Measurements from ENCODE around the gene ASPDH. TPM values are rescaled to one million over a fixed set of nuclear protein-coding genes. Genes with fewer than 3 reads are reported as not detected.
A peak's percentile ranks its signal among the peaks of the same experiment; 100 is the strongest.

ASPDH gene
- total RNA-seq, 1 donor from 2014 or later, result not detected

DNA sequence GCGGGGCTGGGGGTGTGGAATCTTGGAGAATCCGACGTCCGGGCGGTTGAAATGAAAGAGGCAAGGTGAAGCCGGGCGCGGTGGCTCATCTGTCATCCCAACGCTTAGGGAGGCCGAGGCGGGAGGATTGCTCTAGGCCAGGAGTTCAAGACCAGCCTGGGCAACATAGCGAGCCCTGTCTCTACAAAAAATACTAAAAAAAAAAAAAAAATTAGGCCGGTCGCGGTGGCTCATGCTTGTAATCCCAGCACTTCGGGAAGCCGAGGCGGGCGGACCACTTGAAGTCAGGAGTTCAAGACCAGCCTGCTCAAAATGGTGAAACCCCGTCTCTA, 36.8 kb downstream of the ASPDH start:
- no peak for DNase-seq (ENCODE audit: low read depth)
- H2AFZ ChIP-seq (ENCODE audit: low read depth, low read length), result peak overlapping the region; percentile 99
- no peaks in the 10 kb centered on the region for H3K36me3 ChIP-seq (ENCODE audit: insufficient read depth, low read length)
- peaks cover 25% of the 10 kb centered on the region for H3K79me2 ChIP-seq (ENCODE audit: insufficient read depth, low read length)
- peaks cover 27% of the 10 kb centered on the region for H3K9me3 Mint-ChIP-seq (ENCODE audit: unreplicated experiment)
- peak overlapping the region; percentile 97 for H3K9ac ChIP-seq (ENCODE audit: low read length)
- H3K4me1 ChIP-seq (ENCODE audit: insufficient read depth, low read length), result peaks cover 5% of the 10 kb centered on the region
- H3K4me3 ChIP-seq (ENCODE audit: insufficient read depth, low read depth, low read length), result peak overlapping the region; percentile 98
- TF ChIP-seq EZH2 (IDR thresholded peaks at IDR 0.05; ENCODE audit: insufficient read depth, low read length) (no peak), CTCF (IDR thresholded peaks at IDR 0.05; ENCODE audit: insufficient read depth, low read depth, low read length) (no peak)
- peak overlapping the region; percentile 98 for H3K4me2 ChIP-seq (ENCODE audit: low read length)
- peaks cover 20% of the 10 kb centered on the region for H4K20me1 ChIP-seq (ENCODE audit: insufficient read depth, low read length)
- no peaks in the 10 kb centered on the region for H3K27me3 Mint-ChIP-seq (ENCODE audit: low read depth, unreplicated experiment)
- no peak overlapping the region for H3K4me3 Mint-ChIP-seq (ENCODE audit: unreplicated experiment)
- no peaks in the 10 kb centered on the region for H3K27me3 ChIP-seq (ENCODE audit: insufficient read depth, low read length)
- no peak overlapping the region for H3K27ac Mint-ChIP-seq (ENCODE audit: unreplicated experiment)
- H3K4me1 Mint-ChIP-seq (ENCODE audit: low read depth, unreplicated experiment), result no peaks in the 10 kb centered on the region
- peak overlapping the region; percentile 70 for H3K27ac ChIP-seq (ENCODE audit: low read depth, low read length)
- FAIRE-seq, result no peak
- no peaks in the 10 kb centered on the region for H3K36me3 Mint-ChIP-seq (ENCODE audit: low read depth, unreplicated experiment)
- no peaks in the 10 kb centered on the region for H3K9me3 ChIP-seq (ENCODE audit: insufficient read depth, low read depth, low read length)

DNA sequence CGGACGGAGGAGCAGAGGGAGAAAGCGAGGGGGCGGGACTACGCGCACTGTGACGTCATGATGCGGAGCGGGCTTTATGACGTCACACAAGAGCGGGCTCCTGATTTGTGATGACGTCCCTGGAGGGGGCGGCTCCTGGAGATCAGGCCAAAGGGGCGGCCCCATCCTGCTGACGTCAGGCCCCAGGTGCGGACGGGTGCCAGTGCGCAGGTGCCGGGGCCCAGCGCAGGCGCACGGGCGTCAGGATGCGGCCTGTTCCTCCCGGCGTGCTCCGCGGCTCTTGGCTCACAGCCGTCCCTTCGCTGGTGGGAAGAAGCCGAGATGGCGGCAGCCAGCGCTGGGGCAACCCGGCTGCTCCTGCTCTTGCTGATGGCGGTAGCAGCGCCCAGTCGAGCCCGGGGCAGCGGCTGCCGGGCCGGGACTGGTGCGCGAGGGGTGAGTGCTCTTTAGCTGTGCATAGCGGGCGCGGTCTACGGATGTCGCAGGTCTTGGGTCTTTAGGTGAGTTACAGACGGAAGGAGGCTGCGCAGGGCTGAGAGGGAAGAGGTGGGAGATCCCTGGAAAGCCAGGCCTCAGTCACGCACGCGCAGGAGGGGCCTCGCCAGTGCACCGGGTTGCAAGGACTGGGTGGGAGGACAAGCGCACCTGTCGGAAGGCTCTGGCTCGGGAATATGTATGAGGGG, 37.3 kb downstream of the ASPDH start, which contains the start of the genes EMC10 and GARIN5A:
Gene EMC10, plus strand, starts transcription at position 284 of the 683 bp plus-strand sequence. Its CDS starts 38 bp downstream, at position 322.
Gene GARIN5A, minus strand, starts transcription at position 625 of the 683 bp plus-strand sequence. Its CDS starts 460 bp downstream, at position 165.
- FAIRE-seq, result no peak

More for the DNA sequence above, 37.3 kb downstream of the ASPDH start, which contains the start of the genes EMC10 and GARIN5A:
- H2AFZ ChIP-seq (ENCODE audit: low read depth, low read length), result peak within 1 kb of the TSS; percentile 99
- H3K4me1 ChIP-seq (ENCODE audit: insufficient read depth, low read length), result peaks cover 5% of the 10 kb centered on the region
- peak; percentile 82 for DNase-seq (ENCODE audit: low read depth)
- Mint-ChIP-seq H3K4me1 (ENCODE audit: low read depth, unreplicated experiment) (no peaks in the 10 kb centered on the region), H3K36me3 (ENCODE audit: low read depth, unreplicated experiment) (no peaks in the 10 kb centered on the region), H3K27ac (ENCODE audit: unreplicated experiment) (no peak within 1 kb of the TSS), H3K9me3 (ENCODE audit: unreplicated experiment) (peaks cover 28% of the 10 kb centered on the region), H3K4me3 (ENCODE audit: unreplicated experiment) (no peak within 1 kb of the TSS), H3K27me3 (ENCODE audit: low read depth, unreplicated experiment) (no peaks in the 10 kb centered on the region)
- peak within 1 kb of the TSS; percentile 98 for H3K4me2 ChIP-seq (ENCODE audit: low read length)
- TF ChIP-seq CTCF (IDR thresholded peaks at IDR 0.05; ENCODE audit: insufficient read depth, low read depth, low read length) (no peak), EZH2 (IDR thresholded peaks at IDR 0.05; ENCODE audit: insufficient read depth, low read length) (no peak)
- no peaks in the 10 kb centered on the region for H3K9me3 ChIP-seq (ENCODE audit: insufficient read depth, low read depth, low read length)
- peak within 1 kb of the TSS; percentile 70 for H3K27ac ChIP-seq (ENCODE audit: low read depth, low read length)
- H3K36me3 ChIP-seq (ENCODE audit: insufficient read depth, low read length), result no peaks in the 10 kb centered on the region
- peaks cover 20% of the 10 kb centered on the region for H4K20me1 ChIP-seq (ENCODE audit: insufficient read depth, low read length)
- H3K27me3 ChIP-seq (ENCODE audit: insufficient read depth, low read length), result no peaks in the 10 kb centered on the region
- H3K79me2 ChIP-seq (ENCODE audit: insufficient read depth, low read length), result peaks cover 25% of the 10 kb centered on the region
- H3K4me3 ChIP-seq (ENCODE audit: insufficient read depth, low read depth, low read length), result peak within 1 kb of the TSS; percentile 98
- H3K9ac ChIP-seq (ENCODE audit: low read length), result peak within 1 kb of the TSS; percentile 97

Measured in astrocyte (in vitro differentiated cells and primary cell).